CD4-positive, alpha-beta T cell treated with Interleukin-4 for 1 hour (primary cell): Measurements from ENCODE around the gene MAPRE3.
A peak's percentile ranks its signal among the peaks of the same experiment; 100 is the strongest.

Experiments used
- DNase-seq, 2 donors: peaks; one replicate each; pipeline ENCODE4 v3.0.0-alpha.2; 2020 to 2022

The MAPRE3 gene

GRCh38 chr2:27049422-27050280 lies 79.2 kb downstream of the MAPRE3 start:
- DNase-seq = peak; percentile 57 to 63

GRCh38 chr2:27050281-27050995 lies 80.0 kb downstream of the MAPRE3 start:
- DNase-seq = peak; percentile 95

GRCh38 chr2:27050996-27051901 lies 80.8 kb downstream of the MAPRE3 start, which contains the start of gene AGBL5:
Gene AGBL5 (plus strand): TSS chr2:27051668. CDS start chr2:27052959, 1,291 bp downstream.
- peak; percentile 98 to 99 for DNase-seq

- no peak for DNase-seq
These were observed 81.6 kb downstream of the MAPRE3 start for GRCh38 chr2:27051902-27052645.

- DNase-seq = no peak
These were observed 82.9 kb downstream of the MAPRE3 start for GRCh38 chr2:27053321-27053720.

- DNase-seq = no peak
These were observed 83.3 kb downstream of the MAPRE3 start for GRCh38 chr2:27053776-27054175.

- DNase-seq = no peak
These were observed 84.3 kb downstream of the MAPRE3 start for GRCh38 chr2:27054721-27055120.

GRCh38 chr2:27057184-27057583 lies 86.7 kb downstream of the MAPRE3 start:
- DNase-seq = no peak

GRCh38 chr2:27058210-27058609 lies 87.8 kb downstream of the MAPRE3 start:
- no peak for DNase-seq

GRCh38 chr2:27059141-27059820 lies 88.8 kb downstream of the MAPRE3 start:
- DNase-seq = no peak

GRCh38 chr2:27060323-27060722 lies 89.9 kb downstream of the MAPRE3 start:
- no peak for DNase-seq

- no peak for DNase-seq
These were observed 94.7 kb downstream of the MAPRE3 start for GRCh38 chr2:27065128-27065527.

GRCh38 chr2:27067385-27067784 lies 96.9 kb downstream of the MAPRE3 start:
- no peak for DNase-seq

- no peak for DNase-seq
These were observed 99.0 kb downstream of the MAPRE3 start for GRCh38 chr2:27069436-27069835.

- DNase-seq = no peak
These were observed 99.7 kb downstream of the MAPRE3 start for GRCh38 chr2:27069961-27070618.

- no peak for DNase-seq
These were observed 100.3 kb downstream of the MAPRE3 start for GRCh38 chr2:27070653-27071276.

- peak; percentile 90 for DNase-seq
These were observed 101.0 kb downstream of the MAPRE3 start, which contains the start of gene OST4 for GRCh38 chr2:27071277-27071989. Gene OST4 (minus strand): TSS chr2:27071654.

GRCh38 chr2:27071990-27072830 lies 101.8 kb downstream of the MAPRE3 start:
- peak in 1 of 2 donors; percentile 34 for DNase-seq

GRCh38 chr2:27072920-27073319 lies 102.5 kb downstream of the MAPRE3 start:
- DNase-seq = no peak
